ENCODE measurements around the gene SPEM3.
"Not testable (repeated sequence)": the region's sequence is repeated elsewhere in the genome, so short reads cannot be mapped to it uniquely, and the experiment has no call there.

The SPEM3 gene

DNA sequence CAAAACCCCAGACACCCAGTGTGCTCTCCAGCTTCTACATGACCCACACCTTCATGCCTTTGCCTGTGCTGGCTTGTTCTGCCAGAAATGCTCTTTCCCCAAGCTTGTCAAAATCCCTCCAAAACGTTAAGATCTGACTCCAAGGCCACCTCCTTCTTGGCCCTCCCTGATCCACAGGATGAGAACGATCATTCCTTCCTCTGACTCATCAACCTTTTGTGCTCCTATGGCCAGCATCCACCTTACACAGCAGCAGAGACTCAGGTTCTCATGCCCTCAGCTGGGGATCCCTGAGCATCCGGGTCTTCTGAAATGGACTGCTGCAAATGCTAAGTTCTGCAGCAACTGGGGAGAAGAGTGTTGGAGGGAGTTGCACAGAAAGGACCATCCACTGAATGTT is 47.8 kb downstream of the SPEM3 start:
- no peak for DNase-seq (ENCODE audit: low read depth)
- TF ChIP-seq, protein P1, sequence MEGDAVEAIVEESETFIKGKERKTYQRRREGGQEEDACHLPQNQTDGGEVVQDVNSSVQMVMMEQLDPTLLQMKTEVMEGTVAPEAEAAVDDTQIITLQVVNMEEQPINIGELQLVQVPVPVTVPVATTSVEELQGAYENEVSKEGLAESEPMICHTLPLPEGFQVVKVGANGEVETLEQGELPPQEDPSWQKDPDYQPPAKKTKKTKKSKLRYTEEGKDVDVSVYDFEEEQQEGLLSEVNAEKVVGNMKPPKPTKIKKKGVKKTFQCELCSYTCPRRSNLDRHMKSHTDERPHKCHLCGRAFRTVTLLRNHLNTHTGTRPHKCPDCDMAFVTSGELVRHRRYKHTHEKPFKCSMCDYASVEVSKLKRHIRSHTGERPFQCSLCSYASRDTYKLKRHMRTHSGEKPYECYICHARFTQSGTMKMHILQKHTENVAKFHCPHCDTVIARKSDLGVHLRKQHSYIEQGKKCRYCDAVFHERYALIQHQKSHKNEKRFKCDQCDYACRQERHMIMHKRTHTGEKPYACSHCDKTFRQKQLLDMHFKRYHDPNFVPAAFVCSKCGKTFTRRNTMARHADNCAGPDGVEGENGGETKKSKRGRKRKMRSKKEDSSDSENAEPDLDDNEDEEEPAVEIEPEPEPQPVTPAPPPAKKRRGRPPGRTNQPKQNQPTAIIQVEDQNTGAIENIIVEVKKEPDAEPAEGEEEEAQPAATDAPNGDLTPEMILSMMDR (IDR thresholded peaks at IDR 0.05; ENCODE audit: control insufficient read depth, insufficient read depth, low read depth, low read length, missing control alignments): no peak
- no peak overlapping the region for H3K4me3 ChIP-seq (ENCODE audit: control insufficient read depth, low read depth, low read length)

DNA sequence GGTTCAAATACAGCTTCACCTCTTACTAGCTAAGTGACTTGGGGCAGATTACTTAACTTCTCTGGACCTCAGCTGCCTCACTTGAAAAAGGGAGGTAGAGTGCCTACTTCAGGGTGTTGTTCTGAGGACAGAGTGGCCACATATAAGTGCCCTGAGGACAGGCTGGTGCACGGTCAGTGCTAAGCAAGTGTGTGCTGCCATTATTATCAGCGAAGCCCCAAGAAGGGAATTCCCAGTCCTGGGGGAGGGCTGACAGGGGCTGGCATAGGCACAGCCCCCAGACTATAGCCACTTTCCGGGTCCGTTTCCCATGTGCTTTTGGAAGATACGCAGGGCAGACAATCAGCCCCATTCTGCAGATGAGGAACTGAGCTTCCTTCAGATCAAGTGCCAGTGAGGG is 48.3 kb downstream of the SPEM3 start:
- no peak for DNase-seq (ENCODE audit: low read depth)
- H3K4me3 ChIP-seq (ENCODE audit: control insufficient read depth, low read depth, low read length): peak overlapping the region; percentile 52
- TF ChIP-seq, protein P1 (IDR thresholded peaks at IDR 0.05; ENCODE audit: control insufficient read depth, insufficient read depth, low read depth, low read length, missing control alignments): no peak

GRCh38 chr17:7477392-7478275 is 49.0 kb downstream of the SPEM3 start:
- TF ChIP-seq, protein P1 (IDR thresholded peaks at IDR 0.05; ENCODE audit: control insufficient read depth, insufficient read depth, low read depth, low read length, missing control alignments): no peak
- peak overlapping the region; percentile 52 for H3K4me3 ChIP-seq (ENCODE audit: control insufficient read depth, low read depth, low read length)
- peak; percentile 86 for DNase-seq (ENCODE audit: low read depth)

DNA sequence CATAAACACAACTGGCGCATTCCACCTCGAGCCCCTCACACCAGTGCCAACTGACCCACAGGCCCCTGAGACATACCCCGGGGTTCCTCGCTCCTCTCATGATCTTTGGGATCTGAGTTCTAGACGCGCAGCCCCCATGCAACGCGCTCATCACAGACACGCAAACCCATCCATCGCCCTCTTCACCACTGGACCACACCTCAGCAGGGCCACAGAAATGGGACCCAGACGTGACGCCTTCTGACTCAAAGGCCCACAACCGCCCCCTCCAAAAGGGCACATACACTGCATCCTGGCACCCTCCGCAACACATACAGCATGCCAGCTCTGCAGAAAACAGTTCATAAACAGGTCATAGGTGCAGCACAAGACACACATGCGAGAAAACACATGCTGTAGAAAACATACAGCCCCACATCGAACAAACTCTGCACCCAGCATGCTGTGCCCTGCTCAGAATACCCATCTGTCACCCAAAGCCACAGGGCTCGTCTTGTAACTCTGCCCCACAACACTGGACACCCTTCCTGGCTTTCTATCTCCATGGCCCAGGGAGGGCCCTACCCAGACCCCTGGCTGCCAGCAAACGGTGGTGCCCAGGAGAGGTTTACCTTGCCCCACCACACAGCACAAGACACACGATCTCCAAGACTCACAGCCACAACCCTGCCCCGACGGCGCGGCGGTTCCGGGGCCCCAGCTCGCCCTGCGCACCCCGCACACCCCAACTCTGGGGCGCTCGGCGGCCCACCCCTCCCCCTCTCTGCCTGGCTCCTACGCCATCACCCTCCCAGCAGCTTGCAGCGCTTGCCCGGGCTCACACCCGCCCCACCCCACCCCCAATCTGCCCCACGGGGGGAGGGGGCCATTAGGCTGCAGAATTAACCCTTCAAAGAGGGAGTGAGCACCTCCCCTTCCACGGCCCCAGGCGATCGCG is 49.9 kb downstream of the SPEM3 start:
- TF ChIP-seq, protein P1 (IDR thresholded peaks at IDR 0.05; ENCODE audit: control insufficient read depth, insufficient read depth, low read depth, low read length, missing control alignments): no peak
- DNase-seq (ENCODE audit: low read depth): no peak
- H3K4me3 ChIP-seq (ENCODE audit: control insufficient read depth, low read depth, low read length): peak overlapping the region; percentile 52

DNA sequence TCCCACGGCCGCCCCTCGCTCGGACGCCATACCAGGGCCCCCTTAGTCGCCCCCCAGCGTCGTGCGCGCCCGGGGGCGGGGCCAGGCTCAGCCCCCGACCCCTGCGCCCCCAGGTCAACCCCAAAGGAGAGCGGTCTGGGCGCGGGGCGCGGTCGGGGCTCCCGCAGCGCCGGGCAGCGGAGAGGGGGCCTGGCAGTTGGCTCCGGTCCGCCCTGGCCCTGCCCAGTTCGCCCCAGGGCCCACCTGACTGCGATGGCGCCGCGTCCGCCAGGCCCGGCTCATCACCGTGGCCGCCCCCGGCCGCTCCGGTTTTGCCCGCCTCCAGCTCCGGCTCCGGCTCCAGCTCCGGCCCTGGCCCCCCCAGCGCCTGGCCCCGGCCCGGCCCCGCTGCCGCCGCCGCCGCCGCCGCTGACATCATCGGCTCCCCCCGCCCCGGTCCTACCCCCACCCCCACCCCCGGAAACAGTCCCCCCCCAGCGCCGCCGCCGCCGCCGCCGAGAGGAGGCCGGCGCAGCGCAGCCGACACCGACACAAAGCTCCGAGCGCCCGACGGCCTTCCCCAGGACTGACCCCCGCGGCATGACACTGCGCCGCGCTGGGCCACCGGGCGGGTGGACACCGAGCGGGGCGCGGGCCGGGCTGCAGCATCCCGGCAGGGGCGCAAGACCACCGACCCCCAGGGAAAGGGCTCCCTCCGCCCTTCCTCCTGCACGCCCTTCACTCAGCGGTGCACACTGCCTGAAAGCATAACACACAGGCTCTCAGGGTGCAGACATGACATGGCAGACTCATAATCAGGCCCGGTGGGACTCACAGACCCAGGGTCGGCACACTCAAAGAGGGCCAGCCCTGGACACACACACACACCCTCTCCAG is 50.8 kb downstream of the SPEM3 start, which contains the start of gene ZBTB4:
ZBTB4 (minus strand) TSS at position 419 of the 876 bp plus-strand sequence. CDS start 12,830 bp downstream, outside the sequence.
- DNase-seq (ENCODE audit: low read depth): no peak
- TF ChIP-seq, protein P1 (IDR thresholded peaks at IDR 0.05; ENCODE audit: control insufficient read depth, insufficient read depth, low read depth, low read length, missing control alignments): no peak
- peak within 1 kb of the TSS; percentile 52 for H3K4me3 ChIP-seq (ENCODE audit: control insufficient read depth, low read depth, low read length)

GRCh38 chr17:7480089-7480384 is 51.4 kb downstream of the SPEM3 start:
- H3K4me3 ChIP-seq (ENCODE audit: control insufficient read depth, low read depth, low read length): peak overlapping the region; percentile 52
- TF ChIP-seq, protein P1 (IDR thresholded peaks at IDR 0.05; ENCODE audit: control insufficient read depth, insufficient read depth, low read depth, low read length, missing control alignments): no peak
- no peak for DNase-seq (ENCODE audit: low read depth)

DNA sequence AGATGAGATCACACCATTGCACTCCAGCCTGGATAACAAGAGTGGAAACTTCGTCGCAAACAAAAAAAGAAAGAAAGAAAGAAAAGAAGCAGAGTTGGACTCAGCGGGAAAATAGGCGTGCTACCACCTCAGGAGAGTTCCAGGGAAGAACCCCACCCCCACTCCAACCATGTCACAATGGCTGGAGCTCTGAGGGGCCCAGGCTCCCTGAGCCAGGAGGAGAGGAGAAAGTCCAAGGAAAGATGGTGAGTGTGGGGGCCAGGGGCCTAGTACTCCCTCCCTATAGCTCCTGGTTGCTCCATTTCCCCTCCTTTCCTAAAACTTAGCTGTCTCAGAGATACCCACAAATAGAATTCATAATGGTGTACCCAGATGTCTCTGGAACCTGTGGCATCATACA is 52.6 kb downstream of the SPEM3 start, which contains the start of gene SLC35G6:
SLC35G6 (plus strand) TSS at position 172 of the 400 bp plus-strand sequence; CDS start at position 243, 71 bp downstream.
- H3K4me3 ChIP-seq (ENCODE audit: control insufficient read depth, low read depth, low read length); DNase-seq (ENCODE audit: low read depth): not testable (repeated sequence)

GRCh38 chr17:7481842-7482741 is 53.4 kb downstream of the SPEM3 start:
- DNase-seq (ENCODE audit: low read depth); H3K4me3 ChIP-seq (ENCODE audit: control insufficient read depth, low read depth, low read length): not testable (repeated sequence)

Data from AG09309 (cell line).